ENCODE results near the gene FOXA3. TPM values are rescaled to one million over a fixed set of nuclear protein-coding genes. Genes with fewer than 3 reads are reported as not detected.

The FOXA3 gene
- total RNA-seq, 2 experiments from 2014 or later = not detected

- H3K4me3 Mint-ChIP-seq = no peak overlapping the region
- intact Hi-C loops (cut with DNase I, micrococcal nuclease) = loop anchor here (2.0 to 5.0 kb wide), 4 partner anchors 47 to 202 kb away; partner anchors contain the start of genes FOXA3 (in 1 of the 2) and SYMPK (in 1 of the 2)
- POLR2A ChIA-PET = interaction anchor here (1.9 kb wide), 1 partner anchor 23 kb away, joined by 8 read pairs; the partner anchor contains the start of gene DMWD
These were observed 48.5 kb upstream of the FOXA3 start for GRCh38 chr19:45815481-45816216.

GRCh38 chr19:45816236-45817009 is 47.7 kb upstream of the FOXA3 start:
- Mint-ChIP-seq H3K27me3 (peaks cover 25% of the 10 kb centered on the region), H3K4me3 (no peak overlapping the region), H3K27ac (no peak overlapping the region), H3K4me1 (ENCODE audit: low read depth) (peaks cover 6% of the 10 kb centered on the region), H3K9me3 (no peaks in the 10 kb centered on the region), H3K36me3 (ENCODE audit: low read depth) (peaks cover 12% of the 10 kb centered on the region)
- CTCF ChIA-PET = interaction anchor here (0.6 to 2.6 kb wide), 31 partner anchors 9 to 1173 kb away, joined by 3 to 27 read pairs (median 4); partner anchors contain the start of genes CCDC61, DMWD, FOXA3 and IRF2BP1
- ATAC-seq (ENCODE audit: poor library complexity) = no peak
- TF ChIP-seq, protein P1, sequence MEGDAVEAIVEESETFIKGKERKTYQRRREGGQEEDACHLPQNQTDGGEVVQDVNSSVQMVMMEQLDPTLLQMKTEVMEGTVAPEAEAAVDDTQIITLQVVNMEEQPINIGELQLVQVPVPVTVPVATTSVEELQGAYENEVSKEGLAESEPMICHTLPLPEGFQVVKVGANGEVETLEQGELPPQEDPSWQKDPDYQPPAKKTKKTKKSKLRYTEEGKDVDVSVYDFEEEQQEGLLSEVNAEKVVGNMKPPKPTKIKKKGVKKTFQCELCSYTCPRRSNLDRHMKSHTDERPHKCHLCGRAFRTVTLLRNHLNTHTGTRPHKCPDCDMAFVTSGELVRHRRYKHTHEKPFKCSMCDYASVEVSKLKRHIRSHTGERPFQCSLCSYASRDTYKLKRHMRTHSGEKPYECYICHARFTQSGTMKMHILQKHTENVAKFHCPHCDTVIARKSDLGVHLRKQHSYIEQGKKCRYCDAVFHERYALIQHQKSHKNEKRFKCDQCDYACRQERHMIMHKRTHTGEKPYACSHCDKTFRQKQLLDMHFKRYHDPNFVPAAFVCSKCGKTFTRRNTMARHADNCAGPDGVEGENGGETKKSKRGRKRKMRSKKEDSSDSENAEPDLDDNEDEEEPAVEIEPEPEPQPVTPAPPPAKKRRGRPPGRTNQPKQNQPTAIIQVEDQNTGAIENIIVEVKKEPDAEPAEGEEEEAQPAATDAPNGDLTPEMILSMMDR (IDR thresholded peaks at IDR 0.05) = no peak
- no peak overlapping the region for H3K4me3 ChIP-seq (ENCODE audit: low read length)
- DNase-seq = peak in 1 of 14 experiments; percentile 55
- H3K36me3 ChIP-seq (ENCODE audit: insufficient read depth, low read length) = peaks cover 15% of the 10 kb centered on the region
- intact Hi-C loops (cut with DNase I, micrococcal nuclease) = loop anchor here (1.0 to 5.0 kb wide), 5 partner anchors 46 to 201 kb away; partner anchors contain the start of genes FOXA3 (in 1 of the 2) and SYMPK (in 1 of the 2)
- no peaks in the 10 kb centered on the region for H3K9me3 ChIP-seq (ENCODE audit: control insufficient read depth in 1 of 2, insufficient read depth in 1 of 2, low read length in 2 of 2)
- peaks cover 25% of the 10 kb centered on the region for H3K4me1 ChIP-seq (ENCODE audit: insufficient read depth, low read length)
- POLR2A ChIA-PET = interaction anchor here (0.6 to 1.4 kb wide), 2 partner anchors 47 to 86 kb away, joined by 5 to 8 read pairs; partner anchors contain the start of genes MYPOP and SYMPK
- H3K27ac ChIP-seq (ENCODE audit: low read depth in 1 of 2, low read length in 2 of 2) = no peak overlapping the region
- peaks cover 7 to 13% of the 10 kb centered on the region in 2 experiments for H3K27me3 ChIP-seq (ENCODE audit: control insufficient read depth in 1 of 2, insufficient read depth in 2 of 2, low read length in 2 of 2)

More at GRCh38 chr19:45815481-45816216, 48.5 kb upstream of the FOXA3 start:
- CTCF ChIA-PET = no interaction called here
- peaks cover 25% of the 10 kb centered on the region for H3K27me3 Mint-ChIP-seq
- H3K36me3 Mint-ChIP-seq (ENCODE audit: low read depth) = peaks cover 11% of the 10 kb centered on the region
- ATAC-seq (ENCODE audit: poor library complexity) (no peak), DNase-seq (peak in 1 of 14 experiments; percentile 23)
- H3K27me3 ChIP-seq (ENCODE audit: control insufficient read depth in 1 of 2, insufficient read depth in 2 of 2, low read length in 2 of 2) = peaks cover 7 to 13% of the 10 kb centered on the region in 2 experiments
- TF ChIP-seq, protein P1 (IDR thresholded peaks at IDR 0.05) = no peak
- H3K27ac Mint-ChIP-seq = no peak overlapping the region
- no peaks in the 10 kb centered on the region for H3K9me3 ChIP-seq (ENCODE audit: control insufficient read depth in 1 of 2, insufficient read depth in 1 of 2, low read length in 2 of 2)
- H3K4me1 Mint-ChIP-seq (ENCODE audit: low read depth) = peaks cover 6% of the 10 kb centered on the region
- peaks cover 25% of the 10 kb centered on the region for H3K4me1 ChIP-seq (ENCODE audit: insufficient read depth, low read length)
- no peak overlapping the region for H3K27ac ChIP-seq (ENCODE audit: low read depth in 1 of 2, low read length in 2 of 2)
- H3K4me3 ChIP-seq (ENCODE audit: low read length) = peak overlapping the region; percentile 8
- no peaks in the 10 kb centered on the region for H3K9me3 Mint-ChIP-seq
- H3K36me3 ChIP-seq (ENCODE audit: insufficient read depth, low read length) = peaks cover 7% of the 10 kb centered on the region
